Activated CD8-positive, alpha-beta memory T cell treated with anti-CD3 and anti-CD28 coated beads for 48 hours (primary cell): ENCODE data around the gene GABARAPL1.

Experiments used
- DNase-seq, 3 experiments: peaks; one replicate each; pipeline ENCODE4 v3.0.0-alpha.2; 2020; ENCODE audit warnings: low read depth in 2 of 3, low spot score in 2 of 3

GABARAPL1 gene

DNA sequence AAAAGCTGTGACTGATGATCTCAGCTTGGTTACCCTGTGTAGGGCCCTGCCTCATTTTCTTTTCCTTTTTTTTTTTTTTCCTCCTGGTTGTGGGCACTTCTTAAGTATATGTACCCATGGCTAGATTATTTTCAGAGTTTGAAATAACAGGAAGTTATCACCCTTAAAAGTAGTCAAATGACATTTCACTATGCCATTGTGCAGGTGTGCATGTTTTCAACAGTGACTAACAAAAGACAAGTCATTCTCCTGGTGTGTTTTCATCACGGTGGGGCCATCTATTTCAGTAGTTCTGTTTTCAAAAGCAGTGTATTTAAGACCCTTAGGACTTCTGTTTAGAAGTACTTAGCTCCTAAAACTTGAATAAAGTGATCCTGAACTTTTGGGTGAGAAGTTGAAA, 15.0 kb downstream of the GABARAPL1 start:
- no peak for DNase-seq

DNA sequence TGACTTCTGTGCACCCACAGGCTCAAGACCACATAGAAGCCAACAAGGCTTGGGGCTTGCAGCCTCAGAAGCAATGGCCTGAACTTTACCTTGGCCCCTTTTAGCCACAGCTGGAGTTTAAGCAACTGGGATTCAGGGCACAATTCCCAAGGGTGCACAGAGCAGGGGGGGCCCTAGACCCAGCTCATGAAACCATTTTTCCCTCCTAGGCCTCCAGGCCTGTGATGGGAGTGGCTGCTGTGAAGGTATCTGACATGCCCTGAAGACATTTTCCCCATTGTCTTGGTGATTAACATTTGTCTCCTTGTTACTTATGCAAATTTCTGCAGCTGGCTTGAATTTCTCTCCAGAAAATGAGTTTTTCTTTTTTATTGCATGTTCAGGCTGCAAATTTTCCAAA, 21.9 kb downstream of the GABARAPL1 start:
- DNase-seq = no peak

DNA sequence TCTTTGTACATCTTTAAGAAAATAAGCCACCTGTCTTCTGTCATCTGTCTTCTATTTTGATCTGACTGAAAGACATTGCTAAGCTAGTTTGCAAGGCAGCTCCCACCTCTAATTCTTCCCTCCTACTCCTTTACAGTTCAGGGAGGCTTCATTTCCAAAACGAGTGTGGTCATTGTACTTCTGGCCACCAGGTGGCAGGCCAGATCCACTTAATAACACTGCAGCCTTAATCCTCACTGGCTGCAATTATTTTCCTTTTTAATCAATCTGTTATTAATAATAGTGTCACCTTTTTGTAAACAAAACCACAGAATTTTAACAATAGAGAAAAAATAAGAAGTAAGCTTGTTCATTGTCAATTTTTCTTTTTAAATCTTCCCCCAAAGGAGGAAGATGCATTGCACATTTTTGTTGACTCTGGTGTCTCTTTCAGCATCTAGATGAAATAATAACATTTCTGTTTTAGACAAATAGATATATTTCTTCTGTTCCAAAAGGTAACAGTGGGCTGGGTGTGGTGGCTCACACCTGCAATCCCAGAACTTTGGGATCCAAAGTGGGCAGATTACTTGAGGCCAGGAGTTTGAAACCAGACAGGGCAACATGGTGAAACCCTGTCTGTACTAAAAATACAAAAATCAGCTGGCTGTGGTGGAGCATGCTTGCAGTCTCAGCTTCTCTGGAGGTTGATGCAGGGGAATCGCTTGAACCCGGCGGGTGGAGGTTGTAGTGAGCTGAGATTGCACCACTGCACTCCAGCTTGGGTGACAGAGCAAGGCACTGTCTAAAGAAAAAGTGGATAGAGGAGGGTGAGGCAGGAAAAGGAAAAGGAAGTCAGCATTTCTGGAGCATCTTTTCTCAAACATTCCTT, 23.3 kb downstream of the GABARAPL1 start:
- DNase-seq = no peak

DNA sequence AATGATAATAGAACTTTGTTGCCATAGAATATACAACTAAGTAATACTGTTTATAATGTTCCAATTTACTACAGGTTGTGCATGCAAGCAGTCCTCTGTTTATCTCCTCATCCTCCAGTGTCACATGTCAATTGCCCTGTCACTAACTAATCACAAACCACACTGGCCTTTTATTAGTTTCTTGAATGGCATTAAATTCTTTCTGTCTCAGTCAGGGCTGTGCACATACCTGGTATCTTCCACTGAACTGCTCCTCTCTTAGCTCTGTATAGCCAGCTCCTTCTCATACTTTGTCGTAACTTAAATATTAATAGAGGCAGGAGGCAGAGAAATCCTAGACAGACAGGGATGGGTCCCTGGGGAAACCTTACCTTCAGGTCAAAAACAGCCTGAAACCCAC, 24.0 kb downstream of the GABARAPL1 start:
- no peak for DNase-seq

DNA sequence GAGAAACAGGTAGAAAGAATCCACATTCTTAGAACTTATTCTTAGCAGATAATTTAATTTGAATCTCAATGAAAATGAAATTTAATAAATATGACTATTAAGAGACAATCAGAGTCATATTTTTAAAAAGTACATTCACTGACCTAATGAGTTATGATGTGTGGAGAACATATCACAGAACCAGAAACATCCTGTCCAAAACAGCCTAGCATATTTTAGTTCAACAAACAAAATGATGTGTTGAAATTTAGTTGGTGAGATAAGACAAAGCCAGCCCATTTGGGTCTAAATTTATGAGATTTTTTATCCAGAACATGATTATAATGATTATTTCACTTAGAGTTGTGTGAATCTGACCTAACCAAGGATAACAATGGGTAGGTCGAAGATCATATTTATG, 25.8 kb downstream of the GABARAPL1 start:
- DNase-seq = no peak

DNA sequence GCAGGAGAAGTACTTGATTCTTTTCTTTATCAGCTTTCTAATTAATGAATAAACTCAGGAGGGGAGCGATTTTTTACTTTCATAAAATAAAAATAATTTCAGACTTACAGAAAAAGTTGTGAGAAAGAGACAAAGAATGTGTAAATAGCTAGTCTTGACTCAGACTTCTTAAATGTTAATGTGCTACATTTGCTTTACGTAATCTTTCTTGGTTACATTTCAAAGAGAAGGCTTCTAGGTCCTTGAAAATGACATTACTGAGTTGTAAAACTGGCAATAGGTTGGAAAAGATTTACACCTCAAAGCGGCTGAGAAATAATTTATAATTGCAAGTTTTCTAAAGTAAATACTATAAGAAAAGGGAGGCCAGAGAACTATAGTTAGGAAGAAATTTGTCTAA, 28.6 kb downstream of the GABARAPL1 start:
- no peak for DNase-seq

DNA sequence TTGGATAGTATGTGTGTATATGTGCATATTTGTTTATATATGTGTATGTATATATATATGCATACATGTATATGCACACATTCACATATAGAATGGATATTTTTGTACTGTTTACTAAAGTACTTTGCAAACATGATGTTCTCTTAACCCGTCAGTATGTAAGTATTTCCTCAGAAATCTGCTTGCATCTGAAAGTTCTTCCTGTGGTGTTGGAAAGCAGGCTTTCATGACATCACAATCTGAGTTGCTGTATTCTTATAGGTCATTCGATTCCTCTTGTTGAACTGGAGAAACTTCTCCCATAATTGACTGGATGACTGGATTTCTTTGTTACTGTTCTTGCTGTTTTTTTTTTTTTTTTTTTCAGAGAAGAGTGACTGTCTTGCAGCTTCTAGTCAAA, 29.1 kb downstream of the GABARAPL1 start:
- DNase-seq = no peak

DNA sequence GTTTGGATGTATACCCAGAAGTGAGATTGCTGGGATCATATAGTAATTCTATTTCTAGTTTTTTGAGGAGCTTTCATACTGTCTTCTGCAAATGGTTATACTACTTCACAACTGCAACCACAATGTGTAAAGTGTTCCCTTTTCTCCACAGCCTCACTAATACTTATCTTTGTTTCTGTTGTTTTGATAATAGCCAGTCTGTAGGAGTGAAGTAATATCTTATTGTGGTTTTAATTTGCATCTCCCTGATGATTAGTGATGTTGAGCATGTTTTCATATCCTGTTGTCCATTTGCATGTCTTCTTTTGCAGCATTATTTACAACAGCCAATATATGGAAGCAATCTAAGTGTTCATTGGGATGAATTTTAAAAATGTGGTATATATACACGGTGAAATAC, 29.9 kb downstream of the GABARAPL1 start:
- DNase-seq = no peak

DNA sequence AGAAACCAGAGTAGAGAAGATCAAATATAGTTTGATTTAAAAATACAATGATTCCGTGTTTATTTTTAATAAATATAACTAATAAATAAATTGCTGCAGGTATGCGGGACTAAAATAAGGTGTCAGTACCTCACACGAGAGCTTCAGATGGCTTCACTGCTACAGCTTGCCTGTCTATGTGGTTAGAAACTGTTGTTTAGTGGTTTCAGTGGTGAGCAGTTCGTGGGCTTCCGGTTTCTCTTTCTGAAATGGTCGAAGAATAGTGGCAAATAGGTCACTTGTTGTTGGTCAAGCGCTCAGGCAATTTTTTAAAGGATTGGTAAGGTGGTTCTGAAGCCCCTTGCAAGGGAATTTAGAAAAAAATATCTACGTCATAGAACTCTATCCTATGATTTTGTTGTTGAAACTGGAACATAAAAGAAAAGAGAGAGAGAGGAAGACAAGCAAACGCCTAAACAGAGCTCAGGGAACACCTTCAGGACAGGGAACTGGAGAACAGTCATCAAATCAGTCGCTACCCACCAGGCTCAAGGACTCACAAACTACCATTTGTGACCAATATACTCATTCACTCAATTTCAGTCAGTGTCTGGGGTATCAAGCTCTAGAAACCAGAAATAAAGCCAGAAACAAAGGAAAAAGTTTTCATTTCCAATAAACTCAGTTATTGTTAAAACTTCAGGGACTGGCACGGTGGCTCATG, 31.3 kb downstream of the GABARAPL1 start:
- no peak for DNase-seq

DNA sequence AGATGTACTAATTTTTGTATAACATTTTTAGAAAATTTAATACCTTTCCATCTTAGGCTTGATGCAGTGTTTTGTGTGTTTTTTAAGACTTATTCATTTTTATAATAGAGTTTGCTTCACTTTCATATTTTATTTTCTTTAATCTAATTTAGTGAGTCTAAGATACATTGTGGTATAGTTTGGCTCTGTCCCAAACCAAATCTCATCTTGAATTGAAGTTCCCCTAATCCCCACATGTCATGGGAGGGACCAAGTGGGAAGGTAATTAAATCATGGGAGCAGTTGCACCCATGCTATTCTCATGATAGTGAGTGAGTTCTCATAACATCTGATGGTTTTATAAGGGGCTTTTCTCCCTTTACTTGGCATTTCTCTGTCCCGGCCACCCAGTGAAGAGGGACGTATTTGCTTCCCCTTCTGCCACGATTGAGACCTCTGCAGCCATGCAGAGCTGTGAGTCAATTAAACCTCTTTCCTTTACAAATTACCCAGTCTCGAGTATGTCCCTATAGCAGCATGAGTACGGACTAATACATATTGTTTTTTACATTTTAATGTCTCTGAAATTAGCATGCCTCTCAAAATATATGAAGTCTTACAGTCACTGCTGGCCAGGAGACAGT, 34.9 kb downstream of the GABARAPL1 start:
- no peak for DNase-seq

DNA sequence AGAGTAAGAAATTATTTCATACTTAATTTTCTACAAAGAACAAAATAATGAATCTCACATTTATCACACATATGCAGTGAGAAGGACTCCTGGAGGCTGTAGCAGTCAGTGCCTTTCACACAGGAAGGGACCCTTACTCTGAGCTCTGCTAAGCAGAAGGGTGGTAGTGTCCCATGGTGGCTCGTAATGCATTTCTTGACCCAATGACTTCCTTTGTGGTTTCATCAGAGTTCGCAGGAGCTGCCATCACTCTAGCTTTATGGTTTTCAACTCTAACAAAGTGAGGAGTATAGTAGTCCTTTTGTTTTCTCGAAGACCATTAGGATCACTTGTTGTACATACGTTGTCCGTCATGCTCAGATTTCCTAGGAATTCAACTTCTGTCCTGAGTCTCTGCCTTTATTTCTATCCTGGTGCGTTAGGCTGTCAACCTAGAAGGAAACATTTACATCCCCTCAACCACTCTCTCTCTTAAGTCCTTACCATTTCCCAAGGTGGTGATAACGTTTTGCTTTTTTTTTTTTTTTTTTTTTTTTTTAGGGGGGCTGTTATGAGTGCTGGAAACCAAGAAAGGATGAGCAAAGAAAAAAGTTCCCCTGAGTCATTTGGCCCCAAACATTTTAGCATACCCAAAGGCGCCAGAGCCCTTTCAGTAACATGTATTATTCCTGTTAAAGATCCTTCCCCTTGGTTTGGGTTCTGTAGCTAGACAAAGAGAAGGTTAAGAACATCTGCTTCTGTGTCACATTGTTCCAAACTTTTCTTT, 37.2 kb downstream of the GABARAPL1 start:
- no peak for DNase-seq

DNA sequence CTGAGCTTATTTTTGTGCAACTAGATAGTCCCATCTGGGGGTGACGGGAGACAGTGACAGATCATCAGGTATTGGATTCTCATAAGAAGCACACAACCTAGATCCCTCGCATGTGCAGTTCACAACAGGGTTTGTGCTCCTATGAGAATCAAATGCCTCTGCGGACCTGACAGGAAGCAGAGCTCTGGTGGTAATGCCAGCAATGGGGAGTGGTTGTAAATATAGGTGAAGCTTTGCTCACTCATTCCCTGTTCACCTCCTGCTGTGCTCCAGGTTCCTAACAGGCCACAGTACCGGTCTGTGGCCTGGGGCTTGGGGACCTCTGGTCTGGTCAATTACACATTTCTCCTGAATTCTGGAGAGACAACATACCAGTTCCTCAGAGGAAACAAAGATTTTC, 39.0 kb downstream of the GABARAPL1 start:
- DNase-seq = no peak

DNA sequence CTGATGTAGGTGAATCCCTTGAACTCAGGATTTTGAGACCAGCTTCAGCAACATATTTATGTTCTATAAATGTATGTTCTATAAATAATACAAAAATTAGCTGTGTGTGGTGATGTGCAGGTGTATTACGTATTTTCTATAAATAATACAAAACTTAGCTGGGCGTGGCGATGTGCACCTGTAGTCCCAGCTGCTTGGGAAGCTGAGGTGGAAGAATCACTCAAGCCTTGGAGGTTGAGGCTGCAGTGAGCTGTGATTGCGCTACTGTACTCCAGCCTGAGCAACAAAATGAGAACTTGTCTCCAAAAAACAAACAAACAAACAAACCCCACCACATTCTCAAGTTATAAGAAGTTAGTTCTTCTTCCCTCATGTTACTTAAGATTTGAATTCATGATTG, 39.5 kb downstream of the GABARAPL1 start:
- no peak for DNase-seq

DNA sequence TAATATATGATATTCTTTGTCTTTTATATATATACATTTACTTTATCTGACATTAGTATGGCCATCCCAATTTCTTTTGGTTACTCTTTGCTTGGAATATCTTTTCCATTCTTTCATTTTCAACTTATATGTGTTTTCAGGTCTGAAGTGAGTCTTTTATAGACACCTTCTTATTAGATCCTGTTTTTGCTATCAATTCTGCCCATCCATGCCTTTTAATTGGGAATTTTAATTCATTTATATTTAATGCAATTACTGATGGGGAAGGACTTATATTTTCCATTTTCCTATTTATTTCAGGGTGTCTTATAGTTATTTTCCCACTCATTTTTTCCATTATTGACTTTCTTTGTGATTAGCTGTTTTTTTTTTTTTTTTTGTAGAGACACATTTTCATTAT, 43.4 kb downstream of the GABARAPL1 start:
- DNase-seq = no peak

DNA sequence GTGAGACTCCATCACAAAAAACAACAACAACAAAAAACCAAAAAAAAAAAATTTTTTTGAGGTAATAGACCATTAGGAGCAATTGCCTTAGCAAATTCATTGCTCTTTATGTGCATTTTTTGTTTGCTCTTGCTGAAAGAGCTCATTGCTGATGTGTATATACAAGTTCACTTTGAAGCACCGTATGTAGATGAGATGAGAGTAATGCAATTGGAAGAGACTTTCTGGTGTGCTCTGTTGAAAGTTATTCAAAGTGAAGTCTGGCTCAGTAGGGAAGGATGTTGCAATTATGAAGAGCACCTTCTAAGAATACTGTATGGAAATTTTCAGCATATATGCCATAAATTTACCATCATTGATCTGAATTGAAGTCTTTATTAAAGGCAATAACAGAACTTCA, 48.2 kb downstream of the GABARAPL1 start:
- no peak for DNase-seq

DNA sequence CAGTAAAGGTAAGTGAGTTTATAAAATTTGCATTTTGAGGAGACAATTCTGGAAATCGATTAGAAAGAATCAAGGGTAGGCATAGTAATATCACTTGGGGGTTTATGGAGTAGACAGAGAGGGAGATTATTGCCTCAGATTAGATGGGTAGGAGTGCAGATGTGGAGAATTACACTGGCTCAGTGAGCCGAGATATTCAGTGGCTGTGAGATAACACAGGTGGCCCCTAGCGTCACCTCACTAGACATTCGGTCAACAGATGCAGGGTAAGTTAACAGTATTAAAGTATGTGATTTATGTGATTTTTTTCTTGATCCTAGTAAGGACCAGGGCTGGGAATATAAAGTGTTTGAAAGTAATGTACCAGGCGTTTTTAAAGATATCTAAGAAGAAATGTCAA, 55.4 kb downstream of the GABARAPL1 start:
- DNase-seq = no peak

DNA sequence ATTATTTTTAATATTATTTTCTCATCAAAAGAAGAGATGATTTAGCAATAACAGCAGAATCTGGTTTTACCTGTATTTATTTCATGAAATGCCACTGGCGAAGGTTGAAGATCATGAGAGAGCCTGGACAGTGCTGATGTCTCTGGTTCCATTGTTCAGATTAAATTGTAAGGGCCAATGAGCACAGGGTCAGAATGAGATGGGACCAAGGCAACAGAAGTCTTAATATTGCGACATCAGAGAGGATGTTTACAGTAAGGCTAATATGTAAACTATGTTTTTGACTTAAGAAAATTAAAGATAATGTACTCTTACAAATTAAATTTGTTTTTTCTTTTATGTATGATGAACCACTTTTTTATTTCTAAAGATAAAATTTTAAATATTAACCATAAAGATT, 59.8 kb downstream of the GABARAPL1 start:
- DNase-seq = no peak
